GM13977 (cell line): ENCODE data around the gene KCTD2.
"Not testable (repeated sequence)": the region's sequence is repeated elsewhere in the genome, so short reads cannot be mapped to it uniquely, and the experiment has no call there.

Experiments used
- DNase-seq: peaks from one replicate; pipeline ENCODE4 v3.0.0; 2012; ENCODE audit warnings: low spot score
- in situ Hi-C: fragments of 300-500 bp; cut with MboI; formaldehyde crosslinking; loops from one replicate; pipeline ENCODE4 v1.12.0; 2022; ENCODE audit warnings: low sequenced_read_pairs, low pct_unique_long_range_greater_than_20kb, mixed read lengths, inconsistent platforms; ENCODE audit not compliant: unreplicated experiment
- TF ChIP-seq, protein P1 (sequence below): IDR thresholded peaks from 2 replicates; pipeline ENCODE4 v1.5.1; 2012; ENCODE audit warnings: mild to moderate bottlenecking, control low read depth; ENCODE audit not compliant: insufficient read depth; ENCODE audit errors: extremely low read depth, missing control alignments

KCTD2 gene

DNA sequence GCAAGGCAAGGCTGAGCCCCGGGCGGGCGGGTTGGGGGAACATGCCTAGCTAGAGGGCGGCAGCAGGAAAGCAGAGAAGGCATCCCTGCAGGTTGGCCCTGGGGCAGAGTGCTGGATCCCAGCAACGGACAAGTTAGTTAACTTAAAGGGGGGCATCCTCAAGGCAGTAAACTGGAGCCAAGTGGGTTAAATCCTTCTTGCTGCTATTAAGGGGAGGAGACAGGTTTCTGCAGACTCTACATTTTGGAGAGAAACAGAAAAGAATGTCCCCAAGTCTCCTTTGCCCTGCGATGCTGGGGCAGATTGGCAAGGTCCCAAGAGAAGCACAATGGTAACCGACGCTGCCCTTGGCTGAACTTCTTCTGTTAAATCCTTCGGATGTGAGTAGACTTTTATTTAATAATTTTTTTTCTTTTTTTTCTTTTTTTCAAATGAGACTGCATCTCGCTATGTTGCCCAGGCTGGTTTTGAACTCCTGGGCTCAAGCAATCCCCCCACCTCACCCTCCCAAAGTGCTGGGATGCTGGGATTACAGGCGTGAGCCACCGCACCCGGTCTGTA lies 14.2 kb upstream of the KCTD2 start:
- in situ Hi-C loops, result no loop called here
- no peak for DNase-seq
- TF ChIP-seq, protein P1, sequence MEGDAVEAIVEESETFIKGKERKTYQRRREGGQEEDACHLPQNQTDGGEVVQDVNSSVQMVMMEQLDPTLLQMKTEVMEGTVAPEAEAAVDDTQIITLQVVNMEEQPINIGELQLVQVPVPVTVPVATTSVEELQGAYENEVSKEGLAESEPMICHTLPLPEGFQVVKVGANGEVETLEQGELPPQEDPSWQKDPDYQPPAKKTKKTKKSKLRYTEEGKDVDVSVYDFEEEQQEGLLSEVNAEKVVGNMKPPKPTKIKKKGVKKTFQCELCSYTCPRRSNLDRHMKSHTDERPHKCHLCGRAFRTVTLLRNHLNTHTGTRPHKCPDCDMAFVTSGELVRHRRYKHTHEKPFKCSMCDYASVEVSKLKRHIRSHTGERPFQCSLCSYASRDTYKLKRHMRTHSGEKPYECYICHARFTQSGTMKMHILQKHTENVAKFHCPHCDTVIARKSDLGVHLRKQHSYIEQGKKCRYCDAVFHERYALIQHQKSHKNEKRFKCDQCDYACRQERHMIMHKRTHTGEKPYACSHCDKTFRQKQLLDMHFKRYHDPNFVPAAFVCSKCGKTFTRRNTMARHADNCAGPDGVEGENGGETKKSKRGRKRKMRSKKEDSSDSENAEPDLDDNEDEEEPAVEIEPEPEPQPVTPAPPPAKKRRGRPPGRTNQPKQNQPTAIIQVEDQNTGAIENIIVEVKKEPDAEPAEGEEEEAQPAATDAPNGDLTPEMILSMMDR, result no peak

GRCh38 chr17:75033346-75034235 lies 13.4 kb upstream of the KCTD2 start:
- DNase-seq, result peak; percentile 74
- in situ Hi-C loops, result no loop called here
- TF ChIP-seq, protein P1, result no peak

GRCh38 chr17:75034236-75034908 lies 12.7 kb upstream of the KCTD2 start:
- in situ Hi-C loops, result no loop called here
- TF ChIP-seq, protein P1, result no peak
- peak; percentile 83 for DNase-seq

DNA sequence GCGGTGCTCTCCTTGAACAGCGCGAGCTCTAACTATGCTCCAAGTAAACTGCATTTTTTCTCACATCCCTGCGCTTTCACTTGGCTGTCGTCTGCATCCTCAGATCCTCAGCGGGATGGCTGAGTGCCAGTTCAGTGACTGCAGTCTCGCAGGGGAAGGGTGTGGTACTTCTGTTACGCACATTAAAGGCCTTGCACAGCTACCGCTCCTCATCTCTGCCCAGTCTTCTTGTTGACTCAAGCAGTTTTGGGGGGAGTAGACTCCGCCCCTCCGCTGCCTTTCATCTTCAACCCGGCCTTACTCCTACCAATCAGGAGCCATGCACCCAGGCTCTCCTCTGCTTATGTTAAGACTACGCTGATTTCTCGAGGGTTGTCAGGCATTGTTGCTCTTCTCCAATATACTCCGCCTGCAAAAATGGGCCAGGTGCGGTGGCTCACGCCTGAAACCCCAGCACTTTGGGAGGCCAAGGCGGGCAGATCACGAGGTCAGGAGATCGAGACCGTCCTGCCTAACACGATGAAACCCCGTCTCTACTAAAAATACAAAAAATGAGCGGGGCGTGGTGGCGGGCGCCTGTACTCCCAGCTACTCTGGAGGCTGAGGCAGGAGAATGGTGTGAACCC lies 10.3 kb upstream of the KCTD2 start:
- DNase-seq, result no peak
- in situ Hi-C loops, result no loop called here
- TF ChIP-seq, protein P1, result no peak

- DNase-seq, result no peak
- TF ChIP-seq, protein P1, result no peak
- in situ Hi-C loops, result no loop called here
Observed at GRCh38 chr17:75039238-75039637, 7.8 kb upstream of the KCTD2 start.

- in situ Hi-C loops, result no loop called here
- TF ChIP-seq, protein P1, result no peak
- DNase-seq, result no peak
Observed at GRCh38 chr17:75041656-75042280, 5.3 kb upstream of the KCTD2 start.

GRCh38 chr17:75043789-75044188 lies 3.2 kb upstream of the KCTD2 start:
- in situ Hi-C loops, result not testable (repeated sequence)

More at GRCh38 chr17:75043789-75044188, 3.2 kb upstream of the KCTD2 start:
- not testable (repeated sequence) for DNase-seq
